GM12892 (cell line): ENCODE results near the gene VWA1.
"Not testable (repeated sequence)": the region's sequence is repeated elsewhere in the genome, so short reads cannot be mapped to it uniquely, and the experiment has no call there.

ENCODE experiments used
- POLR2AphosphoS5 ChIP-seq: IDR thresholded peaks from 2 replicates; pipeline ENCODE4 v1.6.1; 2011; ENCODE audit warnings: low read depth, low read length, control low read depth
- TAF1 ChIP-seq: IDR thresholded peaks from 2 replicates; pipeline ENCODE4 v1.6.1; 2011; ENCODE audit warnings: low read depth, mild to moderate bottlenecking, control low read depth, low read length, borderline replicate concordance

- not testable (repeated sequence) for TF ChIP-seq POLR2AphosphoS5, TAF1
Measured at GRCh38 chr1:1417396-1417795, 18.1 kb upstream of the VWA1 start.
